OCI-LY3 (cell line): ENCODE measurements around the gene CTDSPL.

Experiments
- CTCF ChIP-seq: fragments of 200-600, 300-600 bp; sonication (generic); IDR thresholded peaks from 2 replicates; pipeline ENCODE4 v1.5.1; 2014; ENCODE audit warnings: antibody characterized with exemption, low read length, low read depth
- EZH2phosphoT487 ChIP-seq: fragments of 200-600 bp; shearing (Covaris generic); IDR thresholded peaks from 2 replicates; pipeline ENCODE4 v1.6.1; 2018; ENCODE audit warnings: antibody characterized with exemption, mixed run types, low read depth

GRCh38 chr3:37974121-37975083 is 112.7 kb downstream of the CTDSPL start:
- TF ChIP-seq CTCF (peak; percentile 95), EZH2phosphoT487 (no peak)
